GM12878 (cell line): ENCODE measurements around the gene FAM163B. TPM values are rescaled to one million over a fixed set of nuclear protein-coding genes. Genes with fewer than 3 reads are reported as not detected.

Experiments used
- ATAC-seq: fragments of 200-7000 bp; cut with Tn5 transposase; 3 replicates; pipeline ENCODE4 v1.9.1; 2020; ENCODE audit warnings: mild to moderate bottlenecking, moderate library complexity
- BruUV-seq: library from RNA; stranded (reverse); fragments of 400-500 nt; replicated peaks from 2 replicates; lab custom pipeline; 2021; lab: Mats Ljungman, UMichigan
- CTCF ChIA-PET: fragments of 300-600 bp; sonication (Branson Sonifier 250); formaldehyde crosslinking; extraction: SDS; loops from one replicate; lab custom pipeline; 2021; ENCODE audit warnings: inconsistent platforms; lab: Yijun Ruan, JAX
- POLR2A ChIA-PET: fragments of 350-600 bp; formaldehyde crosslinking; extraction: SDS; loops from one replicate; lab custom pipeline; 2021; ENCODE audit warnings: inconsistent platforms; lab: Charles Lee
- RAD21 ChIA-PET: fragments of 300-600 bp; sonication (Branson Sonifier 250); formaldehyde crosslinking; loops from one replicate; lab custom pipeline; 2023; ENCODE audit warnings: antibody characterized with exemption; ENCODE audit not compliant: unreplicated experiment; lab: Charles Lee
- SMC1A ChIA-PET: fragments of 300-600 bp; sonication (Branson Sonifier 250); formaldehyde crosslinking; loops from one replicate; lab custom pipeline; 2023; ENCODE audit not compliant: unreplicated experiment, uncharacterized antibody; lab: Charles Lee
- DNase-seq: peaks from one replicate; pipeline ENCODE4 v3.0.0-alpha.2; 2011; ENCODE audit warnings: low read depth, low spot score
- FAIRE-seq: peaks from 3 replicates; lab custom pipeline; 2011; peaks lifted over from hg19 to GRCh38; lab: Jason Lieb, UNC
- H2AFZ ChIP-seq: 2 replicates; pipeline ENCODE4 v1.6.0; 2011; ENCODE audit warnings: low read depth, low read length, control low read depth; ENCODE audit not compliant: control insufficient read depth
- H3K27ac ChIP-seq: 2 replicates; pipeline ENCODE4 v1.5.1; 2011; ENCODE audit warnings: control low read depth; ENCODE audit not compliant: control insufficient read depth, insufficient read depth
- H3K27me3 ChIP-seq, 2 experiments: replicated peaks in 1 of 2; 2 replicates each; pipeline versions ENCODE4 v1.6.0 to v1.6.1; 2011; ENCODE audit warnings: low read length in 1 of 2; ENCODE audit not compliant: control insufficient read depth in 2 of 2, insufficient read depth in 2 of 2
- H3K36me3 ChIP-seq, 2 experiments: 2 replicates each; pipeline ENCODE4 v1.5.1; 2011; ENCODE audit warnings: low read length in 1 of 2; ENCODE audit not compliant: control insufficient read depth in 2 of 2, insufficient read depth in 2 of 2
- H3K4me1 ChIP-seq: 2 replicates; pipeline ENCODE4 v1.6.1; 2011; ENCODE audit warnings: mild to moderate bottlenecking, low read length, moderate library complexity, mixed read lengths; ENCODE audit not compliant: control insufficient read depth, insufficient read depth
- H3K4me2 ChIP-seq: 2 replicates; pipeline ENCODE4 v1.6.0; 2011; ENCODE audit warnings: control low read depth; ENCODE audit not compliant: control insufficient read depth, insufficient read depth
- H3K4me3 ChIP-seq: fragments of 200-600 bp; sonication (generic); 2 replicates; pipeline ENCODE4 v1.5.1; 2016
- H3K79me2 ChIP-seq: 2 replicates; pipeline ENCODE4 v1.6.0; 2011; ENCODE audit warnings: low read length; ENCODE audit not compliant: control insufficient read depth, insufficient read depth
- H3K9ac ChIP-seq: 2 replicates; pipeline ENCODE4 v1.8.0; 2011; ENCODE audit warnings: low read length, control low read depth, mixed read lengths; ENCODE audit not compliant: control insufficient read depth, insufficient read depth
- H3K9me3 ChIP-seq: replicated peaks from 3 replicates; pipeline ENCODE4 v1.5.1; 2011; ENCODE audit warnings: mild to moderate bottlenecking, low read length; ENCODE audit not compliant: control insufficient read depth, insufficient read depth
- H4K20me1 ChIP-seq: 2 replicates; pipeline ENCODE4 v1.6.0; 2011; ENCODE audit not compliant: control insufficient read depth, insufficient read depth
- CBFB ChIP-seq: IDR thresholded peaks from 2 replicates; pipeline ENCODE4 v1.6.1; 2016; ENCODE audit warnings: antibody characterized with exemption, low read depth
- CHD1 ChIP-seq: IDR thresholded peaks from 2 replicates; pipeline ENCODE4 v1.6.1; 2012; ENCODE audit warnings: low read depth, low read length, improper control_type of control experiment
- CREB1 ChIP-seq: IDR thresholded peaks from 2 replicates; pipeline ENCODE4 v1.6.1; 2012; ENCODE audit warnings: low read depth, mild to moderate bottlenecking, inconsistent platforms
- FOS ChIP-seq: IDR thresholded peaks from 3 replicates; pipeline ENCODE4 v1.6.1; 2011; ENCODE audit warnings: borderline replicate concordance; ENCODE audit not compliant: insufficient read length; ENCODE audit errors: extremely low read depth
- IKZF2 ChIP-seq, 2 experiments: fragments of 450-650 bp; IDR thresholded peaks; 2 replicates each; pipeline ENCODE4 v1.6.1; 2017; ENCODE audit warnings: mild to moderate bottlenecking in 2 of 2, moderate library complexity in 2 of 2
- KDM1A ChIP-seq: fragments of 200-600 bp; sonication (generic); IDR thresholded peaks from 2 replicates; pipeline ENCODE4 v1.6.1; 2016; ENCODE audit warnings: borderline replicate concordance
- PML ChIP-seq: IDR thresholded peaks from 2 replicates; pipeline ENCODE4 v1.6.1; 2012; ENCODE audit warnings: low read length, inconsistent platforms
- SMAD1 ChIP-seq: fragments of 450-650 bp; IDR thresholded peaks from 2 replicates; pipeline ENCODE4 v1.6.1; 2018; ENCODE audit warnings: mild to moderate bottlenecking, low read depth; ENCODE audit not compliant: partially characterized antibody
- SUZ12 ChIP-seq: fragments of 200-600 bp; sonication (generic); IDR thresholded peaks from one replicate; pipeline ENCODE4 v1.6.1; 2018; ENCODE audit warnings: antibody characterized with exemption, mild to moderate bottlenecking; ENCODE audit not compliant: unreplicated experiment
- TARDBP ChIP-seq: IDR thresholded peaks from 2 replicates; pipeline ENCODE4 v1.6.1; 2016; ENCODE audit warnings: borderline replicate concordance
- YBX1 ChIP-seq: fragments of 450-650 bp; IDR thresholded peaks from 2 replicates; pipeline ENCODE4 v1.6.1; 2016; ENCODE audit warnings: antibody characterized with exemption
- ZBED1 ChIP-seq: IDR thresholded peaks from 2 replicates; pipeline ENCODE4 v1.6.1; 2016; ENCODE audit warnings: borderline replicate concordance
- WGBS: methylation state at CpG from one replicate; pipeline ENCODE4 v1.1.6; 2016; ENCODE audit warnings: low lambda C conversion rate; ENCODE audit not compliant: insufficient replicate concordance, insufficient coverage; ENCODE audit errors: missing lambda C conversion rate; 5-methylcytosine and 5-hydroxymethylcytosine counted together
- in situ Hi-C: fragments of 300-500 bp; cut with MboI; formaldehyde crosslinking; loops from 9 replicates; pipeline ENCODE4 v1.14.3; 2018; ENCODE audit warnings: mixed read lengths
- intact Hi-C: fragments of 100-400 bp; cut with micrococcal nuclease; formaldehyde crosslinking; loops from one replicate; pipeline ENCODE4 v1.14.2; 2022; ENCODE audit not compliant: unreplicated experiment
- polyA plus RNA-seq, 11 experiments: library from polyadenylated mRNA; depleted of rRNA in 4 of 11; unstranded in 6 of 11; stranded (reverse) in 5 of 11; fragments of >200 nt; fragmentation: Nextera tagmentation in 4 of 11; fragmentation: Illumina TruSeq in 1 of 11; extraction: Ambion mirVana in 4 of 11; extraction: Trizol in 1 of 11; gene quantifications; 1 replicate in 1 of 11; 2 replicates in 10 of 11; pipeline versions ENCODE4 v1.2.1 to v1.2.3, GENCODE V29; 2011 to 2016; ENCODE audit warnings: inconsistent platforms in 2 of 11, missing spikeins in 2 of 11, low read depth in 1 of 11
- total RNA-seq, 4 experiments: library from RNA; depleted of rRNA in 3 of 4; stranded (reverse); fragments of >200 nt in 3 of 4; fragmentation: Illumina TruSeq in 1 of 4; extraction: Trizol in 1 of 4; gene quantifications; 2 replicates each; pipeline versions ENCODE4 v1.2.1 to v1.2.3, GENCODE V29; 2013 to 2021
- TF ChIP-seq, protein P1 (sequence below): fragments of 450-650 bp; IDR thresholded peaks from 2 replicates; pipeline ENCODE4 v1.6.1; 2017; ENCODE audit warnings: mild to moderate bottlenecking, low read depth, inconsistent platforms; ENCODE audit not compliant: poor library complexity, severe bottlenecking
- TF ChIP-seq, protein P2 (sequence below): fragments of 450-650 bp; IDR thresholded peaks from 2 replicates; pipeline ENCODE4 v1.6.1; 2014; ENCODE audit warnings: mild to moderate bottlenecking

The FAM163B gene
- total and polyA plus RNA-seq, 10 of the 15 experiments (the other 5 are each of a cell fraction or from before 2014, with no cell fraction given), result not detected

DNA sequence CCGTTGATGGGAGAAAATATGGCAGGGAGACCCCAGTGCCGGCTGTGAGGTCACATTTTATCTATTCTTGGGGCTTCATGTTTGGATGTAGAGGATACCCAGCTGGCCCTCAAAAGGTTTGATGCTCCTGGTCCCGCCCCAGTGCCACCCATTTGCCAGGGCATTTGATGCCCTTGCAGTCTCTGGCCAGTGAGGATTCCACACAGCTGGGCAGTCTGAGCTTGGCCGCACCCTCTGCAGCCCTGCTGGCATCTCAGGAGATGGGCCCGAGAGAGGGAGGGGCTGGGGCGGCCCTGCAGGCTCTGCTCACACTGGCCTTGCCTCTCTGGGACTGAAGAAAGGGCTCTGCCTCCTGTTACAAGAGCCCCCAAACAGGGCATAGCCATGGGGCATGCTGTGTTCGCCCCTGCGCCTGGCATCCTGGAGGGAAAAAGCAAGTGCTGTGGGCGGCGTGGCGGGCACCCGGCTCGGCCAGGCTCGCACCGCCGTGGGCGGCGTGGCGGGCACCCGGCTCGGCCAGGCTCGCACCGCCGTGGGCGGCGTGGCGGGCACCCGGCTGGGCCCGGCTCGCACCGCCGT is 47.1 kb downstream of the FAM163B start (continued):
- TF ChIP-seq, protein P1, sequence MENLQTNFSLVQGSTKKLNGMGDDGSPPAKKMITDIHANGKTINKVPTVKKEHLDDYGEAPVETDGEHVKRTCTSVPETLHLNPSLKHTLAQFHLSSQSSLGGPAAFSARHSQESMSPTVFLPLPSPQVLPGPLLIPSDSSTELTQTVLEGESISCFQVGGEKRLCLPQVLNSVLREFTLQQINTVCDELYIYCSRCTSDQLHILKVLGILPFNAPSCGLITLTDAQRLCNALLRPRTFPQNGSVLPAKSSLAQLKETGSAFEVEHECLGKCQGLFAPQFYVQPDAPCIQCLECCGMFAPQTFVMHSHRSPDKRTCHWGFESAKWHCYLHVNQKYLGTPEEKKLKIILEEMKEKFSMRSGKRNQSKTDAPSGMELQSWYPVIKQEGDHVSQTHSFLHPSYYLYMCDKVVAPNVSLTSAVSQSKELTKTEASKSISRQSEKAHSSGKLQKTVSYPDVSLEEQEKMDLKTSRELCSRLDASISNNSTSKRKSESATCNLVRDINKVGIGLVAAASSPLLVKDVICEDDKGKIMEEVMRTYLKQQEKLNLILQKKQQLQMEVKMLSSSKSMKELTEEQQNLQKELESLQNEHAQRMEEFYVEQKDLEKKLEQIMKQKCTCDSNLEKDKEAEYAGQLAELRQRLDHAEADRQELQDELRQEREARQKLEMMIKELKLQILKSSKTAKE, result no peak
- TF ChIP-seq YBX1 (no peak), KDM1A (no peak), SMAD1 (no peak), CBFB (no peak)
- TF ChIP-seq, protein P2, sequence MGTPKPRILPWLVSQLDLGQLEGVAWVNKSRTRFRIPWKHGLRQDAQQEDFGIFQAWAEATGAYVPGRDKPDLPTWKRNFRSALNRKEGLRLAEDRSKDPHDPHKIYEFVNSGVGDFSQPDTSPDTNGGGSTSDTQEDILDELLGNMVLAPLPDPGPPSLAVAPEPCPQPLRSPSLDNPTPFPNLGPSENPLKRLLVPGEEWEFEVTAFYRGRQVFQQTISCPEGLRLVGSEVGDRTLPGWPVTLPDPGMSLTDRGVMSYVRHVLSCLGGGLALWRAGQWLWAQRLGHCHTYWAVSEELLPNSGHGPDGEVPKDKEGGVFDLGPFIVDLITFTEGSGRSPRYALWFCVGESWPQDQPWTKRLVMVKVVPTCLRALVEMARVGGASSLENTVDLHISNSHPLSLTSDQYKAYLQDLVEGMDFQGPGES, result no peak

DNA sequence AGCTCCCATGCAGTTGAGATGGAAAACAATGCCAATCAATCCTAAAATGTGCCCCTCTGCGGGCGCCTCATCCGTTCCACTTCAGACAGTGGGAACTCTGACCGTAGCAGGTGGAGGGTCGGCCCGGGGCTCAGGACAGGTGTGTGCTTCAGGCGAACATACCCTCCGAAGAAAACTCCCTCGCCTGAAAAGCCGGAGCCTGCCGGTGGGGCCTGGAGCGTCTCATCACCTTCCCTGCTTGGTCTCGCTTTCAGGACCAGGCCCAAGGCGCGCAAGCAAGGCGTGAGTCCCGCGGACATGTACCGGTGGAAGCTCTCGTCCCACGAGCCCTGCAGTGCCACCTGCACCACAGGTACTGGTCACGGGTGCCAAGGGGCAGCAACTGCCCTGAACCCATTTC is 48.2 kb downstream of the FAM163B start:
- Histone ChIP-seq H3K4me2 (no peak overlapping the region), H3K27ac (no peak overlapping the region), H3K4me1 (peaks cover 15% of the 10 kb centered on the region), H3K79me2 (no peaks in the 10 kb centered on the region), H3K9ac (no peak overlapping the region), H3K27me3 (no peaks in the 10 kb centered on the region), H4K20me1 (no peaks in the 10 kb centered on the region), H2AFZ (no peak overlapping the region), H3K9me3 (no peaks in the 10 kb centered on the region), H3K4me3 (no peak overlapping the region), H3K36me3 (no peaks in the 10 kb centered on the region)
- no peak for FAIRE-seq
- no peak for ATAC-seq
- intact Hi-C loops (no loop called here), in situ Hi-C loops (no loop called here)
- POLR2A ChIA-PET, result no interaction called here
- BruUV-seq, result no TSS peak
- no peak for DNase-seq
- SMC1A ChIA-PET, result no interaction called here
- CTCF ChIA-PET, result no interaction called here
- RAD21 ChIA-PET, result no interaction called here
- no peak for TF ChIP-seq SUZ12
- TF ChIP-seq TARDBP, result no peak
- no peak for TF ChIP-seq FOS
- no peak for TF ChIP-seq CHD1
- no peak for TF ChIP-seq CREB1
- no peak for TF ChIP-seq PML
- no peak for TF ChIP-seq ZBED1
- no peak for TF ChIP-seq IKZF2 (IDR thresholded peaks at IDR 0.05)
- 77% methylated on average over 22 of the region's 22 CpGs for WGBS
